A549 treated with AZD9567 at 1 μM for 4 hours (cell line): Measurements from ENCODE around the gene PPM1L. TPM values are rescaled to one million over a fixed set of nuclear protein-coding genes. Genes with fewer than 3 reads are reported as not detected.

Experiments used
- total RNA-seq: library from RNA; stranded (reverse); fragments of 200-300 nt; extraction: Qiagen RNA extraction; gene quantifications from 5 replicates; pipeline ENCODE4 v1.2.3, GENCODE V29; 2022; ENCODE audit not compliant: insufficient read depth

The PPM1L gene
- 0.63 to 0.89 TPM (median 0.72 TPM) in 5 replicates for total RNA-seq

GRCh38 chr3:160755776-160756304 lies at the start of gene PPM1L:
Gene PPM1L (plus strand): TSS chr3:160756231.

GRCh38 chr3:161104561-161105551 lies 348.8 kb downstream of the PPM1L start, which contains the start of gene B3GALNT1:
Gene B3GALNT1 (minus strand): TSS chr3:161105349. CDS start chr3:161086754, 18,595 bp downstream.

Other genes with a start within 250 kb of the PPM1L start
- gene KPNA4, start 190.7 kb upstream of the PPM1L start, total RNA-seq: 28.5 to 44.7 TPM (median 34.4 TPM) in 5 replicates
- gene ARL14, start 79.1 kb upstream of the PPM1L start, total RNA-seq: 0.32 to 0.41 TPM (median 0.37 TPM) in 4 of 5 replicates, not detected in the other